HG02973 (cell line): ENCODE data around the gene SEPHS1.
"Not testable (repeated sequence)": the region's sequence is repeated elsewhere in the genome, so short reads cannot be mapped to it uniquely, and the experiment has no call there.

Experiments
- ATAC-seq: cut with Tn5 transposase; IDR thresholded peaks from one replicate; pipeline ENCODE4 v1.9.1; 2021; ENCODE audit warnings: moderate library complexity; ENCODE audit not compliant: unreplicated experiment

SEPHS1 gene

DNA sequence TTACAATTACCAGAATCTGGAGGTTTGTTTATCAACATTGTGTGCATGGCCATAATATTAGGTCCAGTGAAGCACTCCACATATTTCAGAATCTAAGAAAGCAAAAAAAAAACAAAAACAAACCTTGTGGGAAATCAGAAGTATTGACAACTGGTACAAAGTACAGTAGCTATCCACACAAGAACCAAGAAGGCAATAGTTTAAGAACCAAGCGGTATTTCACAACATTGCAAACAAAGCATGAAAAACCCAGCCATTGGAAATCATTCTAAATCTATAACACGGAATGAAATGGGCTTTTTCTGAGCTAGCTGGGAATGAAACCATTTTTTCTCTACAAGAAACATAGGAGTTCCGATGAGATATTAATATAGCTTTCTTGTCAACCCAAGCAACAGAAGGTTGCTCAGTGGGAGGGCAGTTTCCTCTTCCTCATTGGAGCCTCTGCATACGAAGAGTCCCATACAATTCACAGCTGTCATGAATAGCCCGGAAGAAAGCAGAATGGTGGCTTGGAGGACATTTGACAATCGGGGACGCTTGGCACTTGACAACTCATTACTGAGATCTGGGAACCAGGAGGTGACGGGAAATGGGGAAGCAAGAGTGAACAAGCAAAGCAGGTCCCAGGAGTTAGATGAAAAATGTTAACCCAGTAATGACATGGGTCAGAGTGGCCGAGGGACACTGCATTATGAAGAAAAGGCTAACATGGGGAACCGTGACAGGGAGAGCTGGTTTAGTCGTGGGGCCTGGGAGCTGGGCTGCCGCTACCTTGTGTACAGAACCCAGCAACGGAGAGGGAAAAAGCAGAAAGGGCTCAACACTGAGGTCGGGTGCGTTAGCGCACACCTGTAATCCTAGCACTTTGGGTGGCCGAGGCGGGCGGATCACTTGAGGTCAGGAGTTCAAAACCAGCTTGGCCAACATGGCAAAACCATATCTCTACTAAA, 56.0 kb downstream of the SEPHS1 start:
- no peak for ATAC-seq

DNA sequence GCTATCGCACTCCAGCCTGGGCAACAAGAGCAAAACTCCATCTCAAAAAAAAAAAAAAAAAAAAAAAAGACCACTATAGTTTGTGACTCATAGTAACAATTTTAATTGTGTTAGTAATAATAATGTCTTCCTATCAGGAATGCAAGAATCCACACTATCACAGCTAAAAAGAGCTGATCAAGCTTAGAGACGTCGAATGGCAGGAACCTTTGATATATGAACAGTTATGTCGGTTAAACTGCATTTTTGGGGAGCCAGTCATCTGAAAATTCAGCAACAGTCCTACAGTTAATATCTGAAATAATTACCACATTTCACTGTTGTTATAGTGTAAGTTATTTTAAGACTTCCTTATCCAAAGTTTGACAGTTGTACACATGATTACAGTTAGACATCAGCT, 57.0 kb downstream of the SEPHS1 start:
- no peak for ATAC-seq

DNA sequence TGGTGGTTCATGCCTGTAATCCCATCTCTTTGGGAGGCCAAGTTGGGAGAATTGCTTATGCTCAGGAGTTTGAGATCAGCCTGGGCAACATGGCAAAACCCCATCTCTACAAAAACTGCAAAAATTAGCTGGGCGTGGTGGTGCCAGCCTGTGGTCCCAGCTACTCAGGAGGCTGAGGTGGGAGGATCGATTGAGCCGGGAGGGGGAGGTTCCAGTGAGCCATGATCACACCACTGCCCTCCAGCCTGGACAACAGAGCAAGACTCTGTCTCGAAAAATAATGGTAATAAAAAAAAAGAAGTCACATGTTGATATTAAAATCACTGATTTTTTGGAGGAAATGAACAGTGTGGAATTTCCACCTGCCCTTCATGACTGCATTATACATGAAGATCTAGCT, 64.0 kb downstream of the SEPHS1 start:
- no peak for ATAC-seq

DNA sequence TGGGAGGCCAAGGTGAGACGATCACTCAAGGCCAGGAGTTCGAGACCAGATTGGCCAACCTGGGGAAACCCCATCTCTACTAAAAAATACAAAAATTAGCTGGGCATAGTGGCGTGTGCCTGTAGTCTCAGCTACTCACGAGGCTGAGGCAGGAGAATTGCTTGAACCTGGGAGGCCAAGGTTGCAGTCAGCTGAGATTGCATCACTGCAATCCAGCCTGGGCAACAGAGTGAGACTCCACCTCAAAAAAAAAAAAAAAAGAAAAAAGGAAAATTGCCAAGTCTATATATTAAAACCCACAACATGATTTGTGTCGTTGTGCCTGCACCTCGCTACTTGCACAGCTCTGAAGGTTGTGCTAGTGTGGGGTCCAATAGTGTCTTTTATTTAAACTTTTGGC, 65.7 kb downstream of the SEPHS1 start:
- ATAC-seq, result not testable (repeated sequence)

GRCh38 chr10:13276749-13277365, 71.2 kb downstream of the SEPHS1 start:
- no peak for ATAC-seq

GRCh38 chr10:13276146-13276545, 71.9 kb downstream of the SEPHS1 start:
- not testable (repeated sequence) for ATAC-seq

- ATAC-seq, result no peak
Observed at GRCh38 chr10:13272164-13272571, 75.9 kb downstream of the SEPHS1 start.

DNA sequence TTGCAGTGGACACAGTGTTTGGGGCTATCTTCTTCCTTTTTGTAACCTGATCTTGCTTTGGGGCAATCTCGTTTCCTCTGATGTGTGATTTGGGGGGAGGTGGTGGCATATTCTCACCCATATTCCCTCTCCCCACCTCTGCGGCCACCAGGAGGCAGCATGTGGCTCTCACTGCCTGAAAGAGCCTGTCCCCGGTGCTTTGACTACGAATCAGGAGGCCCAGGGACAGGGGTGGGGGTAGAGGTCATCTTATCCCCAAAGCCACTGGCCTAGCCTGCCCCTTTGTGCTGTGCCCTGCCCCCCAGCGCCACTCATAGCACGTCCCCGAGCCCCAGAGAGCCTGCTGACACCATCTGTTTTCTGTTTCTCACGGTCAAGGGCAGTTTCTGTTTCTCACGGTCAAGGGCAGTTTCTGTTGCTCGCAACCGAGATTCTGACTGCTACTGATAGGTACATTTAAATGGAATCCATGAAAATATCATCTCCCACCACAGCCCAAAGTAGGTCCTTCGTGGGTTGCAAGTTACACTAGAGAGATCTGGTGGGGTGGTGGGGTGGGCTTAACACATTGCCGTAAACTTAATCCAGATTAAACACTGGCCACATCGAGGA, 76.4 kb downstream of the SEPHS1 start:
- ATAC-seq, result no peak

GRCh38 chr10:13270877-13271551, 77.1 kb downstream of the SEPHS1 start:
- no peak for ATAC-seq

DNA sequence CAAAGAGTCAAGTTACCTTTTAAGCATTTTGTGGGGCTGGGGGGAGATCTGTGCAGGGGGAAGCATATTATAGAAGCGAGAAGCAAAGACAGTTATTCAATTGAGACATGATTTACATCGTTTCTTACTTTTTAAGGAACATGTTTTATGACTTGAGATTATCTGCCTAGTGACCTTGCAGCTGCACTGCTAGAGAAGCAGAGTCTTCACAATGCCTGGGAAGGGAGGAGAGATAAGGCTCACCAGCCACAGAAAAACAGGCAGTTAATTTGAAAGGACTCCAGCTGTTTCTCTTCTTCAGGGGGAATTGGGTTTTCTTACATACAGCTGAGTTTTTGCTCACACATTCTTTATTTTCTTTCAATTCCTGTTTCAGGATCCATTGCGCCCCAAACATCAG, 79.3 kb downstream of the SEPHS1 start:
- no peak for ATAC-seq

DNA sequence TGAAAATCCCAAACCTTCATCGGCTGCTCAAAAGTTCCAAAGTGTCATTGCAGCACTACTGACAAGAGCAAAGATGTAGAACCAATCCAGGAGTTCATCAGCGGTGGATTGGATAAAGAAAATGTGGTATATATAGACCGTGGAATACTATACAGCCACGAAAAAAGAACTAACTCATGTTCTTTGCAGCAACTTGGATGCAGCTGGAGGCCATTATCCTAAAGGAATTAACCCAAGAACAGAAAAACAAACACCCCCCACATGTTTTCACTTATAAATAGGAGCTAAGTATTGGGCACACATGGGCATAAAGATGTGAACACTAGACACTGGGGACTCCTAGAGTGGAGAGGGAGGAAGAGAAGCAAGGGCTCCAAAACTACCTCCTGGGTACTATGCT, 79.8 kb downstream of the SEPHS1 start:
- ATAC-seq, result no peak
